Right cardiac atrium (tissue), 5 donors: ENCODE results near the gene HDAC5. TPM values are rescaled to one million over a fixed set of nuclear protein-coding genes. Genes with fewer than 3 reads are reported as not detected.
"Not testable (repeated sequence)": the region's sequence is repeated elsewhere in the genome, so short reads cannot be mapped to it uniquely, and the experiment has no call there.

Experiments
- ATAC-seq, 2 donors: fragments of 200-7000 bp; cut with Tn5 transposase; one replicate each; pipeline versions ENCODE4 v1.8.0 to v1.9.1; 2020; ENCODE audit warnings: moderate library complexity in 2 of 2, mild to moderate bottlenecking in 1 of 2
- DNase-seq, 3 donors: peaks; one replicate each; pipeline ENCODE4 v3.0.0-alpha.2; 2020
- H3K27ac ChIP-seq: one replicate; pipeline ENCODE4 v1.5.1; 2013; ENCODE audit warnings: mild to moderate bottlenecking, low read length, control low read depth, moderate library complexity
- H3K27me3 ChIP-seq: one replicate; pipeline ENCODE4 v1.6.1; 2013; ENCODE audit not compliant: control insufficient read depth, insufficient read depth
- H3K4me1 ChIP-seq: one replicate; pipeline ENCODE4 v1.6.1; 2013; ENCODE audit warnings: low read length; ENCODE audit not compliant: control insufficient read depth, insufficient read depth
- H3K4me3 ChIP-seq: one replicate; pipeline ENCODE4 v1.5.1; 2013; ENCODE audit warnings: low read length, control low read depth
- H3K9me3 ChIP-seq: one replicate; pipeline ENCODE4 v1.6.1; 2013; ENCODE audit warnings: low read length; ENCODE audit not compliant: control insufficient read depth
- WGBS: extraction: QIAGEN DNeasy Blood & Tissue Kit; methylation state at CpG from one replicate; pipeline ENCODE4 v1.1.7; 2013; 5-methylcytosine and 5-hydroxymethylcytosine counted together
- intact Hi-C, 4 donors: fragments of 100-400 bp; cut with DNase I; formaldehyde crosslinking; loops; one replicate each; pipeline versions ENCODE4 v1.11.0 to v1.14.0; 2022 to 2023
- polyA plus RNA-seq: library from polyadenylated mRNA; stranded (reverse); fragments of 200-250 nt; gene quantifications from one replicate; pipeline ENCODE4 v1.2.3, GENCODE V29; 2013
- total RNA-seq, 4 donors: library from RNA; stranded (reverse); fragmentation: NEBNext Ultra II Directional; extraction: Animal tissue kit (Norgen Biotek cat#: 25700); gene quantifications; one replicate each; pipeline ENCODE4 v1.2.1, GENCODE V29; 2021
- donor health status: healthy with polysubstance abuse.
- donor health status: DM: no; HTN: yes; CAD: no.
- donor health status: DM: no; HTN: no; CAD: no.
- donor health status: DM: no; HTN: yes; CAD: no; lungs with severe emphysema.
- donor health status: DM: yes; HTN: yes; CAD: no.

HDAC5 gene
- total and polyA plus RNA-seq, 5 donors: 47.9 to 89.2 (median 72.4) TPM

- WGBS: 58% methylated on average over 10 of the region's 10 CpGs
- no peaks in the 10 kb centered on the region for H3K27me3 ChIP-seq
- peak in 1 of 3 donors; percentile 63 for DNase-seq
- peaks cover 54% of the 10 kb centered on the region for H3K4me1 ChIP-seq
- intact Hi-C loops: loop anchor here in 1 of 4 donors (10.0 kb wide), 1 partner anchor 95 kb away; the partner anchor contains the start of gene TMEM101
- H3K9me3 ChIP-seq: no peaks in the 10 kb centered on the region
- H3K4me3 ChIP-seq: peak overlapping the region; percentile 52
- peak overlapping the region; percentile 89 for H3K27ac ChIP-seq
- ATAC-seq: no peak
These were observed 13.3 kb downstream of the HDAC5 start for GRCh38 chr17:44110011-44110686.

GRCh38 chr17:44109312-44109630 is 14.2 kb downstream of the HDAC5 start:
- WGBS: 38% methylated on average over 4 of the region's 4 CpGs
- intact Hi-C loops: no loop called here

GRCh38 chr17:44108440-44109311 is 14.8 kb downstream of the HDAC5 start:
- no peaks in the 10 kb centered on the region for H3K27me3 ChIP-seq
- 19% methylated on average over 16 of the region's 16 CpGs for WGBS
- DNase-seq (peak; percentile 92 to 93 (median 93)), ATAC-seq (peak; percentile 82 to 83)
- H3K4me3 ChIP-seq: peak overlapping the region; percentile 52
- H3K9me3 ChIP-seq: no peaks in the 10 kb centered on the region
- peak overlapping the region; percentile 89 for H3K27ac ChIP-seq
- H3K4me1 ChIP-seq: peaks cover 55% of the 10 kb centered on the region
- intact Hi-C loops: no loop called here

More at GRCh38 chr17:44109312-44109630, 14.2 kb downstream of the HDAC5 start:
- Histone ChIP-seq H3K4me1 (peaks cover 59% of the 10 kb centered on the region), H3K27ac (peak overlapping the region; percentile 89), H3K4me3 (peak overlapping the region; percentile 52), H3K9me3 (no peaks in the 10 kb centered on the region), H3K27me3 (no peaks in the 10 kb centered on the region)
- DNase-seq (no peak), ATAC-seq (no peak)

- 98% methylated on average over 4 of the region's 4 CpGs for WGBS
- Histone ChIP-seq H3K27ac (no peak overlapping the region), H3K27me3 (no peaks in the 10 kb centered on the region), H3K4me3 (no peak overlapping the region), H3K4me1 (peaks cover 46% of the 10 kb centered on the region), H3K9me3 (no peaks in the 10 kb centered on the region)
- ATAC-seq (no peak), DNase-seq (no peak)
- intact Hi-C loops: no loop called here
These were observed 16.6 kb downstream of the HDAC5 start for GRCh38 chr17:44106801-44107200.

- no peak for ATAC-seq
- H3K9me3 ChIP-seq: no peaks in the 10 kb centered on the region
- DNase-seq: no peak
- no peak overlapping the region for H3K27ac ChIP-seq
- intact Hi-C loops: no loop called here
- no peak overlapping the region for H3K4me3 ChIP-seq
- no peaks in the 10 kb centered on the region for H3K27me3 ChIP-seq
- WGBS: 21% methylated on average over 3 of the region's 3 CpGs
- peaks cover 45% of the 10 kb centered on the region for H3K4me1 ChIP-seq
These were observed 17.5 kb downstream of the HDAC5 start for GRCh38 chr17:44105941-44106340.

GRCh38 chr17:44105483-44105882 is 18.0 kb downstream of the HDAC5 start:
- Histone ChIP-seq H3K4me3 (no peak overlapping the region), H3K27ac (peak overlapping the region; percentile 50), H3K27me3 (no peaks in the 10 kb centered on the region), H3K4me1 (peaks cover 41% of the 10 kb centered on the region), H3K9me3 (no peaks in the 10 kb centered on the region)
- no peak for DNase-seq
- intact Hi-C loops: no loop called here
- WGBS: 40% methylated on average over 3 of the region's 3 CpGs
- no peak for ATAC-seq

- peaks cover 24% of the 10 kb centered on the region for H3K4me1 ChIP-seq
- H3K27me3 ChIP-seq: no peaks in the 10 kb centered on the region
- ATAC-seq (peak; percentile 50 to 60), DNase-seq (peak in 2 of 3 donors; percentile 79 to 81)
- H3K4me3 ChIP-seq: no peak overlapping the region
- H3K27ac ChIP-seq: peak overlapping the region; percentile 60
- intact Hi-C loops: no loop called here
- H3K9me3 ChIP-seq: no peaks in the 10 kb centered on the region
- 76% methylated on average over 16 of the region's 16 CpGs for WGBS
These were observed 20.4 kb downstream of the HDAC5 start for GRCh38 chr17:44102849-44103622.

- H3K27ac ChIP-seq, intact Hi-C loops, H3K9me3 ChIP-seq, ATAC-seq, H3K4me3 ChIP-seq, DNase-seq, H3K27me3 ChIP-seq: not testable (repeated sequence)
- WGBS: 80% methylated on average over 6 of the region's 6 CpGs
- peaks cover 29% of the 10 kb centered on the region for H3K4me1 ChIP-seq
These were observed 21.6 kb downstream of the HDAC5 start for GRCh38 chr17:44101858-44102257.

- H3K4me3 ChIP-seq: no peak overlapping the region
- ATAC-seq (peak; percentile 3 to 48), DNase-seq (peak in 2 of 3 donors; percentile 69 to 76)
- intact Hi-C loops: no loop called here
- peak overlapping the region; percentile 46 for H3K27ac ChIP-seq
- no peaks in the 10 kb centered on the region for H3K27me3 ChIP-seq
- no peaks in the 10 kb centered on the region for H3K9me3 ChIP-seq
- H3K4me1 ChIP-seq: peaks cover 24% of the 10 kb centered on the region
- 46% methylated on average over 13 of the region's 13 CpGs for WGBS
These were observed 26.1 kb downstream of the HDAC5 start for GRCh38 chr17:44097110-44097958.
